Measurements from ENCODE around the gene CHST12.

Gene CHST12

DNA sequence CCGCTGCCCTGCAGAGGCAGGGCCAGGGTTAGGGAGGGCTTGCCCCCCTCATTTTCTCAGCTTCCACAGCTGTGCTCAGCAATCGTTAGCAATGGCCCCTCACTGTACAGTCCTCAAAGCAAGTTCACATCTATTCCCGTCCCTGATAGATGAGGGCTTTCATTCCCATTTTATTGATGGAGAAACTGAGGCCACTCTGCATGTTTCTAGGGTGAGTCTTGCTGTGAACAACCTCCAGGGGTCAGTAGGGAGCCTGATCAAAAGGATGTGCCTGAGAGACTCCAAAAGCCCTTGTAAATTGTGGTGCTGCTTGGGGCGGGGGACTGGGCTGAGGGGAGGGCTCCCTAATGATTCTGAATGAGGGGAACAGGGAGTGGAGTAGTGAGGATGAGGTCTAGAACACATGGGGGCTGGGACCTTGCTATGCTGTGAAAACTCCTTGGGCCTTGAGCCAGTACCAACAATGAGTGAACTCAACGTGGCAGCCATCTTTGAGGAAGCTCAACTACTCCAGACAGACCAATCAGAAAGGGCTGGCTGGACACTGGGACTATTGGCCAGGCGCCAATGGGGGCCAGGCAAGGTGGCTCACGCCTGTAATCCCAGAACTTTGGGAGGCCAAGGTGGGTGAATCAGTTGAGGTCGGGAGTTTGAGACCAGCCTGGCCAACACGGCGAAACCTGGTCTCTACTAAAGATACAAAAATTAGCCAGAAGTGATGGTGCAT, 79.5 kb downstream of the CHST12 start:
- ATAC-seq = no peak

DNA sequence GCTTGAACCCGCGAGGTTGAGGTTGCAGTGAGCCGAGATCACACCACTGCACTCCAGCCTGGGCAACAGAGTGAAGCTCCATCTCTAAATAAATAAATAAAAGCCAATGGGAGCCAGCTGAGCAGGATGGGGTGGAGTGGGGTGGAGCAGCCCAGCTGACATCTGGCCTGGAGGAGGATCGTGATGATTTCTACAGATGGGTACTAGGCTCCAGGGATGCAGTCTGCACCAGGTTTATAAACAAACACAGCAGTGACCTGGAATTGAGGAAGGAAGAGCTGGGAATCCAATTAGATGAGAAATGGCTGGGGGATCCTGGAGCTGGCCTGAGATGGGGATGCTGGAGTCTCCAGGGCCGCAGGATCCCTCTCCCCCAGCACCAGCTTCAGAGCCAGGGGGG, 80.1 kb downstream of the CHST12 start:
- ATAC-seq = no peak

GRCh38 chr7:2484868-2485267, 81.5 kb downstream of the CHST12 start:
- ATAC-seq = no peak

DNA sequence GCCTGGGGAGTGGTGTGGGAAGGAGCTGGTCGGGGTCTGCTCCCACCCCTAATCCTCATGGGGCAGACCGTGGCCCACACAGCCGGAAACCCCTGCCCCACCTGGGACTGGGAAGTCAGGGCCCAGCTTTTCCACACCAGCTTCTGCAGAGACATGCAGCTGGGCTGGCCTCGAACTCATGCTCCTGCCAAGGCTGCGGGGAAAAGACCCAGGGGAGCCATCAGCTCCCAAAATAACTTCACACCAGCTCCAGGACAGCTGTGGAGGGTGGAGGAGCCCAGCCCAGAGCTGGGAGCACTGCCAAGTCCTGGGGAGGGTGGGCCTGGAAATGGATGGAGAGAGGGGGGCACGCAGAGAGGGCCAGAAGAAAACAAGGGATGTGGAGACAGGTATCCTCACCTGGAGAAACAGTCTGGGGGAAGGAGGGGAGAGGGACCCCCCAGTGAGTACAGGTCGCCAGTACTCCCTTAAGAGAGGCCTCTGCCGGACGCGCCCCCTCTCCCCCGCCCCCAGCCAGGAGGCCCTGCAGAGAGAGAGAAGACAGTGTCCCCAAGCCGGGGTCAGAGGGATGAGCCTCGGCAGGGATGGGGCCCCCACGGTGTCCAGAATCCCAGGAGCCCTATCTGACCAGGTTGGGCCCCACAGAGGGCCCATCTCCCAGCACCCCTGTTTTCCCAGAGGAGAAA, 84.3 kb downstream of the CHST12 start:
- no peak for ATAC-seq

GRCh38 chr7:2488272-2488645, 84.8 kb downstream of the CHST12 start:
- no peak for ATAC-seq

- no peak for ATAC-seq
Measured at GRCh38 chr7:2488681-2489080, 85.3 kb downstream of the CHST12 start.

DNA sequence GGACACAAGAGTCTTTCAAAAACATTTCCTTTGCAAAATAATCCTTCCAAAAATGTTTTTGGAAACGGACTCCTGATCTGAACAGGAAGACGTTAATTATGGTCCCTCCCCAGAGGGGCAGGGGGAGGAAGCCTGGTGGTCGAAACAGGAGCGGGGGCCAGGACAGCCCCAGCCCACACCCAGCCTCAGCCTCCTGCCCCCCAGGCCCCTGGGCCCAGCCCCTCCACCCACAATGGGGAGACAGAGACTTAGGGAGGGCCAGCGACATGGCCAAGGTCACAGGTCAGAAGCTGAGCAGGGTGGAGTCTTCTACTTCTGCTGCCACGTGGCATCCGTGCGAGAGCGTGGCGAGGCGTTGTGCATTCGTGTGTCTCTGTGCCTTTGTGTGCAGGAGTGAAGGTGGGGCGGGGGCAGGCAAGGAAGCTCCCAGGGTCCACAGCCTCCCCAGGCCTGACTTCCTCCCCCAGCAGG, 86.8 kb downstream of the CHST12 start:
- ATAC-seq = no peak

- ATAC-seq = no peak
Measured at GRCh38 chr7:2492038-2492437, 88.6 kb downstream of the CHST12 start.

DNA sequence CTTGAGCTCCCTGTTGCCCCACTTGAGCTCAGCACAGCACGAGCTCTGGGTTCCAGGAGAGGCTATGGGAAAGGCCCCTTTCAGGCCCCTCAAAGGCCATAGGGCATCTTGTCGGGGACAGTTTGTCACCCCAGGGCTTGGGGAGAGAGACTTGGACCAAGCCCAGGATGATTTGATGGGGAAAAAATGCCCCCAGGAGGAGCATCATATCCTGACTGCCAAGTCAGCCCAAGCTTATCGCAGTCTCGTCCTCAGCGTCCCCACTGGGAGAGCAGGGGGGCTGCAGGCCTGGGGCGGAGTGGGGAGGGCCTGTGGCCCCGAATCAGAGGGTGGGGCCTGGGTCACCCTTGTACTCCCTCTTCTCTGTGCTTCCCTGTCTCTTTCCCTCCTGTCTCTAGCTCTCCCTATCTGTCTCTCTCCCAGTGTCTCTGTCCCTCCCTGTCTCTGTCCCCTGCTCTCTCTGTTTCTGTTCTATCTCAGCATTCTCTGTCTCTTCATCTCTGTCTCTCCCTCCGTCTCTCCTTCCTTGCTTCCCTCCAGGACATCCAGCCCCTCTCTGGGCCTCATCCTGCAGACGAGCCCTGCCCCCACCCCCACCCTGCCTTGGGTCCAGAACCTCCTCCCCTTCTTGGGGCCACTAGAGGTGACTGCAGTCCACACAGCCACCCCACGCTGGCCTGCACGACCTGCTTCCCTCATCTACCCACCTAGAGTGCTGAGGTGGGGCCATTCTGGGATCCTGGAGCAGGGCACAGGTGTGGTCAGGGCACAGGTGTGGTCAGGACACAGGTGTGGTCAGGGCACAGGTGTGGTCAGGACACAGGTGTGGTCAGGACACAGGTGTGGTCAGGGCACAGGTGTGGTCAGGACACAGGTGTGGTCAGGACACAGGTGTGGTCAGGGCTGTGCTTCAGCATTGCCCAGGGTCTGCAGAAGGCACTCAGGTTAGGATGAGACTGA, 90.1 kb downstream of the CHST12 start:
- ATAC-seq = no peak

GRCh38 chr7:2494191-2495130, 91.0 kb downstream of the CHST12 start:
- ATAC-seq = no peak

DNA sequence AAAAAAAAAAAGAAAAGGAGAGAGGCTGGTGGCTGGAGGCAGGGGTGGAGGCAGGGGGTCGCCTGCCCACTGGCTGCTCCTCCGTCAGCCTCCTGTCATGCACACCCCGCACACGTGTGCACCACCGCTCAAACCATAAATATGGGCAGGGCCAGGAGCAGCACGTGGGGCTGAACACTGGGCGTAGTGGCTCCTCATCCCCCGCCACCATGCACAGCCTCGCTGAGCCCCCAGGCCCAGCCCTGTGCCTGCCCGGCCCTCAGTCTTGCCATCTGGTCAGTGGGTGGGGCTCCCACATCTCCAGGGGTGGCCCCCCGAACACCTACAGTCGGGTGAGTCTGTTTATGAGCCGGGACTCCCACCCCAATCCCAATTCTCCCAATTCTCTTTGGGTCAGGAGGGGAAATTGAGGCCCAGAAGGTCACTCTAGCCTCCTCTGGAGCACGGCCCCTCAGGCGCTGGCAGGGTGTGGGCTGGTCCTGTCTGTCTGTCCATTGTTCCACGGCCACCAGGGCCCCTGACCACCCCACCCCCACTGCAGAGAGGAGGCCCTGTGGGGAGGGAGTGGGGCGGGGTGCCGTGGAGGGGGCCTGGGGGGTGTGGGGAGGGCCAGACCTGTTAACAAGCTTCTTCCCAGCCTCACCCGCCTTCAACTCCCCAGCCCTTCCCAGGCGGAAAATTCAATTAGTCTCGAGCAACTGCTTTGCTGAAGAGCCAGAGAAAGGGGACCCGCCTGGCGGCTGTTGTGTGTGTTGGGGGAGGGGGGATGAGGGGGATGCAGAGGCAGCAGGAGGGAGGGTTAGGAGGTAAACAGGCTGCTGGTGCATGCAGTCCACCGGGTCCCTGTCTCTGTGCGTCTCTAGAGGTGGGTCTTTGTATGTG, 92.2 kb downstream of the CHST12 start:
- ATAC-seq = no peak

- ATAC-seq = no peak
Measured at GRCh38 chr7:2496375-2496774, 93.0 kb downstream of the CHST12 start.

GRCh38 chr7:2497065-2497464, 93.7 kb downstream of the CHST12 start:
- ATAC-seq = no peak

- no peak for ATAC-seq
Measured at GRCh38 chr7:2497500-2498336, 94.3 kb downstream of the CHST12 start.
